GM21423 (cell line): ENCODE data around the gene MED26.

ENCODE experiments used
- ATAC-seq: cut with Tn5 transposase; IDR thresholded peaks from one replicate; pipeline ENCODE4 v1.9.1; 2021; ENCODE audit warnings: mild to moderate bottlenecking, moderate library complexity; ENCODE audit not compliant: unreplicated experiment

MED26 gene

DNA sequence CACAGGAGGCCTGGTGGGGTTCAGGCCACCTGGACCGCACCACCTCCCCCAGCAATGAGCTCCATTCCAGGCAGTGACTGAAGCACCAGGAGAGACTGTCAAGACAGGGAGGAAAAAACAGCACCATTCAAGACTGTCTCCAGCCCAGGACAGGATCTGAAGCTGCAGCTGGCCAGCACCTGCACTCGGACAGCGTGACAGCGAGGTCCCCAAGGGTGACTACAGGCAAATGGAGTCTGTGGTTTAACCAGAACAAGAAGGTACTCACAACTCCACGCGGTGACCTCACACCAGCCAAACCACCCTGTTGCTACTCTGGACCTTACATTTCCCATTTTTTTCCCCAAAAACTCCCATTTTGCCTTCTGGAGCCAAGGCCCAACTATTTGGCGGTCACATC is 9.8 kb downstream of the MED26 start:
- ATAC-seq: no peak

DNA sequence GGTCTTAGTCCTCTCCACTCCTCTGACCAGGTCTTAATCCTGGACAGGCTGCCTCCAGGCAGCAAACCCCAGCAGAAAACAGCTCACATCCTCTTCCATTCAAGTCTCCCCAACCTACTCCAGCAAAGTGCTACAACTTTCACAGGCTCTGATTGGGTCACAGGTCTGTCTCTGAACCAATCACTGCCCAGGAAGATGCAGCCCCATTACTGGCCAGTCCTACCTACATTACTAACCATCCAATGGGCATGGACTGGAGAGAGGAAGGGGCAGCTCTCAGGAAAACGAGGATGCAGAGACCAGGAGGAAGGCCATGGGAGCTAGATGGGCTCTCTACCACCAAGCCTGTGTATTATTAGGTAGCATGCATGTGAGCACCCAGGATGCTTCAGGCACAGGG is 12.2 kb downstream of the MED26 start:
- no peak for ATAC-seq

GRCh38 chr19:16614941-16615340 is 13.1 kb downstream of the MED26 start:
- ATAC-seq: no peak

DNA sequence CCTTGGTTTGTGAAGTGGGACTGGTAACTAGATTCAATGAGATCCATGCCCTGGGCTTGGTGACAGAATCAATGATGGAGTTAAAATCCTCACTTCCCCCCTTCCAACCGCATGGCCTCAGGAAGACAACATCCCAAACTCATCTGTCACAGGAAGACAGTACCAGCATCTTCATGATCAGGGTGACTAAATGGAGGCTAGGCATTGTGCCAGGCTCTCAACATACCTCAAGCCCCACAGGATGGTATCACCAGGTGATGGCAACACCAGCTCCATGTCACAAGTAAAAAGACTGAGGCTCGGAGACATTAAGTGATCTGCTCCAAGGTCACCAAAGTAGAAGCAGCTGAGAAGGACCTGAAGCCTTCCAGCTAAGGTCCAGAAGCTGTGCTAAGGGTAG is 14.2 kb downstream of the MED26 start:
- no peak for ATAC-seq

DNA sequence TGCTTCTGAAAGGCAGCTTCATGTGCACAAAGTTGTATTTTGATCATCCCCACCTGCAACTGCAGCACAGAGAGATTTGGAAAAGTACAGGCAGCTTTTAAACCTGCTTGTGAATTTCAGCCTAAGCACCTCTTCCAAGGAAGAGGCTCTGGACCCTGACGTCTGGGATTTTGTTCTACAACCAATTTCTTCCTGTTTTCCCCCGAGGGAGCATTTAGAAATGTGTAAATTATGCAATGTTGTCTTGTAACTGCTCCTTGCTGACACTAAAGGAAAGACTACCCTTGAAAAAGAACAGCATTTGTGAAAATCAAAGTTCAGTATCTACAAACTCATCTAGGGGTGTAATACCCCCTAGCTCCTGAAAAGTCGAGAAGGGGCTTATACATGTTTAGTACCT is 15.4 kb downstream of the MED26 start:
- no peak for ATAC-seq

- no peak for ATAC-seq
Measured at GRCh38 chr19:16611121-16611520, 16.9 kb downstream of the MED26 start.

DNA sequence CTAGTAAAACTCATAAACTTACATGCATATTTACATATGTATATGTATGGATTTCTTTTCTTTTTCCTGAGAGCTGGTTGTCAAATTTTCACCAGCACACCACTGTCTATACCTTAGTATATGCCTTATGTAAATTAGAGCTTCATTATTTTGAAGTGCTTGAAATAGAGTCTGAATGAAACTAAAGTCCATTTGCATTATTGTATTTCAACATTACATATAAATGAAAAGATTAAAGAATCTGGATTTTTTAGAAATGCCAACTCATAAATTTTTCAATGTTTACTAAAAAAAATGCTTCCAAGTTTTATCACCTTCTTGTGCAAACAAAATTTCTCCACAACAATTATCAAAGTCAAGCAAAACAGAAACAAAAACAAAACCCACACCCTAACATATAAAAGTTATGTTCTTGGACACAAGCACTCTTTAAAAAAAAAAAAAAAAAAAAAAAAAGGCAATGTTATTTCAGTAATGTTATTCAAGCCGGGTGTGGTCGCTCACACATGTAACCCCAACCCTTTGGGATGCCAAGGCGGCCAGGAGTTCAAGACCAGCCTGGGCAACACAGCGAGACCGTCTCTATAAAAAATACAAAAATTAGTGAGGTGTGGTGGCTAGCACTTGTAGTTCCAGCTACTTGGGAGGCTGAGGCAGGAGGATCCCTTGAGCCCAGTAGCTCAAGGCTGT is 18.3 kb downstream of the MED26 start:
- ATAC-seq: no peak

DNA sequence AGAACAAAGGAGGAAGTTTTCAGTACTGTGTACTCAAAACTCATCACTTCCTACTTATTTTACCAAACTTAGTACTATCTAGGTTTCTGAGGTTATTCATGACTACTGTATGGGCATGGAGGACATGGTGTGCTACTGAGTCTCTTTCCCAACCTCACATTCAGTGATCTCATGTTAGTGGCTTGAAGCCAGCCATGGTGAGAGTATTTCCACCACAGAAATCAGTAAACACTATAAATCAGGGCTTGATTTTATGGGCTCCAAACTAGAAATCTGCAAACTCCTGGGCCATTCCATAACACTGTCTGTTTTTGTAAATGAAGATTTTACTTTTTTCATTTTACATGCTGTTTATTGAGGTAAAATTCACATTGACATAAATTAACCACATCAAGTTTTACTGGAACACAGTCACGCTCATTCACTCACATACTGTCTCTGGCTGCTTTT is 19.7 kb downstream of the MED26 start:
- ATAC-seq: no peak

DNA sequence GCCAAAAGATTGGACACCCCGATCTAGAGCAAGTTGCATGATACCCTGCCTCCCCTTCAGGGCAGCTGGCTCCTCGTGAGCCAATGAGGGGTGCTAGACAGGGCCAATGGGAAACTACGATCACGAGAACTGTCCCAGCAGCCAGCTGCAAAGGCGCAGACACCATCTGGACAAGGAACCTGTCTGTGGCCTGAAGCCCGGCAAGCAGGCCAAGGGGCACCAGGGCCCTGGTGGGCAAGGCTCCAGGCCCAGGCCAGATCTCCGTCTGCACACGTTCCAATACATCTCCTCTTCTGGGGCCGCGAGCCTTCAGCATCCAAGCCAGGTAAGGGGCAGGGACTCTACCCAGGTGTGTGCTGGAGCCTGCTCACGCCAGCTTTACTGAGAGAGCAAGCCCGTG is 20.2 kb downstream of the MED26 start:
- ATAC-seq: no peak

GRCh38 chr19:16605553-16605994 is 22.4 kb downstream of the MED26 start:
- no peak for ATAC-seq

GRCh38 chr19:16605115-16605514 is 22.9 kb downstream of the MED26 start:
- ATAC-seq: no peak

GRCh38 chr19:16604615-16605014 is 23.4 kb downstream of the MED26 start:
- ATAC-seq: no peak

- no peak for ATAC-seq
Measured at GRCh38 chr19:16603090-16603489, 24.9 kb downstream of the MED26 start.

- ATAC-seq: no peak
Measured at GRCh38 chr19:16601378-16602052, 26.5 kb downstream of the MED26 start.

DNA sequence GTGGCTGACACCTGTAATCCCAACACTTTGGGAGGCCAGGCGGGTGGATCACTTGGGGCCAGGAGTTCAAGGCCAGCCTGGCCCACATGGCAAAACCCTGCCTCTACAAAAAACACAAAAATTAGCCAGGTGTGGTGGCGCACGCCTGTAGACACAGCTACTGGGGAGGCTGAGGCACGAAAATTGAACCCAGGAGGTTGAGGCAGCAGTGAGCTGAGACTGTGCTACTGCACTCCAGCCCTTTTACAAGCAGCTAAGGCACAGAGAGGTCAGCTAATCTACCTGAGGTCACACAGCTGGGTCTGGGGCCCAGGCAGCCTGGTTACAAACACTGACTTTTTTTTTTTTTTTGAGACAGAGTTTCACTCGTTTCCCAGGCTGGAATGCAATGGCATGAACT is 27.2 kb downstream of the MED26 start:
- ATAC-seq: no peak

DNA sequence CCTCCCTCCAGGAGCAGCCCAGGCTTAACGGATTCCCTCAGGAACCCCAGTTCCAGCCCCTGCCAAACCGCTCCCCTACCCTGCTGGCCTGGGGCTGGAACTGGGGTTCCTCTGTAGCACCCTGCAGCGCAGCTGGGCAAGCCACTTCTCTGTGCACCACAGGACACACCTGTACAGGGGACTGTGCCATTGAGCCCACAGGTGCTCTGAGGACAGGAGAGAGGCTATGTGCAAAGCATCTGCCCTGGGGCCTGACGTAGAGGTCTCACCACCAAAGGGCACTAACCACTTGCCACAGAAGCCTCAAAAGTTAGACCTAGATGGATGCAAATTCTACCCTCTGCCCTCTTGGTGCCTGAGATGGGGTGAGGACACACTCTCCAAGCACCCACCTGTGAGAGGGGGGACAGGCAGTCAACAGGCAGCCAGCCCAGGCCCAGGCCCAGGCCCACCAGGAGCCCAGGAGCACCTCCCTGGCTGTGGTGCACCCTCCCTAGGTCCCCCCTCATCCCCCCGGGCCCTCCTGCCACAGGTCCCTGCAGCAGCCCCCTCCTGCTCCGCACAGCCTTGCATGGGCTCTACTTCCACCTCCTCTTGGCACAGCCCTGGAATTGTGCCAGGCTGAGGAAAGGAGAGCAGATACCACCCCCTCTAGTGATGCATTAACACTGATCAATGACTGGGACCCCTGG is 28.2 kb downstream of the MED26 start:
- ATAC-seq: no peak

- ATAC-seq: no peak
Measured at GRCh38 chr19:16598848-16599247, 29.2 kb downstream of the MED26 start.

GRCh38 chr19:16596399-16596798 is 31.6 kb downstream of the MED26 start:
- ATAC-seq: no peak

DNA sequence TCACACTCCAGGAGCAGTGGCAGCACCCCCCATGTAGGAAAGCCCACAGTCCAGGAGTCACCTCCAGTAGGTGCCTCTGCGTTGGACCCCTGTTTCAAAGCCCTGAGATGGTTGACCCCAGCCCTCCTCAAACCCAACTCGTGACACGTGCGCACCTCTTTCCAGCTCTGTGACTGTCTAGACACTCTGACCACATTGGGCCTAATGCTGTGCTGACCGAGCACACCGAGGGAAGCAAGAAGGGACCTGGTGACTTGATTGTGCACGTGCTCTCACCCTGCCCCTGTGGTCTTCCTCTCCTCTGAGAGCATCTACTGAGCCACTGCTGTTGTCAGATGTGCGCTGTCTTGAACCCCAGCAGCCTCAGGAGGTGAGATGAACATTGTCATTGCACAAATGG is 32.9 kb downstream of the MED26 start:
- ATAC-seq: no peak

DNA sequence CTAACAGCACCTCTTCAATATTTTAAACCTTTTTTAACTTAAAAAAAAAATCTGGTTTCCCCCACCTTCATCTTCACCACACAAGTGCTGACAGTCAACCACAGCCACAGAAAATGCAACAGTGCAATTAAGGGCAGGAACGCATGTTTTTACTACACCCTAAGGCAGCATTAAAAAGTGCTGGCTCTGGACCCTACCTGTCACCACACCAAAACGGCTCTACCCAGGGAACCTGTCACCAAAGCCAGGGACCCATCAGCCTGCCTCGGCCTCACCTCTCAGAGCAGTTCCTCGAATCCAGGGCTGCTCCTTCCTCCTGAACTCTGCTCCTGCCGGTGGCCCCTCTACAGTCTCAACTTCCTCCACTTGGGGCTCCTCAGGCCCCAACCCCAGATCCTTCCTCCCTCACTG is 33.3 kb downstream of the MED26 start:
- no peak for ATAC-seq

- no peak for ATAC-seq
Measured at GRCh38 chr19:16594131-16594586, 33.8 kb downstream of the MED26 start.

DNA sequence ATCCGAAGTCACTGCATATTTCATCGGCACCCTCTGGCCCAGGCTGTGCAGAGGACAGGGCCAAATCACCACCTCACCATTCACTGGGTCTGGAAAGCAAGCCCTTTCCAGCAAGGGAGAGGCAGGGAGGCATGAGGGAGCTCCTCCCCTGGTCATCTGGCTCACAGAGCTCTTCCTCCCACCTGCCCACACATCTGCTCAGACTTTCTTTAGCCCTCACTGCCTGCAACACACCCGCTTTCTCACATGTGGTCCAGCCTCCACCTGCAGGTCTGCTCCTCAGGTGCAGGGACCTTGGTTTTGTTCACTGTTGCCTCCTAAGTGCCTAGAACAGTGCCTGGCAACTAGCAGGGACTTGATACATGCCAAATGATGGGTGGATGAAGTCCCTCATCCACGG is 34.8 kb downstream of the MED26 start:
- no peak for ATAC-seq
